ENCODE results near the gene GPRASP2. TPM values are rescaled to one million over a fixed set of nuclear protein-coding genes. Genes with fewer than 3 reads are reported as not detected.

The GPRASP2 gene

GRCh38 chrX:102745857-102746584 lies 33.8 kb downstream of the GPRASP2 start:
- peak overlapping the region; percentile 89 for H3K4me2 ChIP-seq (ENCODE audit: low read length)
- no peaks in the 10 kb centered on the region for H3K4me1 ChIP-seq (ENCODE audit: control insufficient read depth, insufficient read depth, low read length)
- no peaks in the 10 kb centered on the region for H3K27me3 ChIP-seq (ENCODE audit: control insufficient read depth, insufficient read depth, low read length)
- H3K4me3 ChIP-seq (ENCODE audit: low read length): peak overlapping the region; percentile 77
- peak overlapping the region; percentile 72 for H3K9ac ChIP-seq (ENCODE audit: low read depth, low read length)
- H3K9me3 ChIP-seq (replicated peaks; ENCODE audit: low read length): no peaks in the 10 kb centered on the region
- H3K36me3 ChIP-seq (ENCODE audit: insufficient read depth, low read length): no peaks in the 10 kb centered on the region

DNA sequence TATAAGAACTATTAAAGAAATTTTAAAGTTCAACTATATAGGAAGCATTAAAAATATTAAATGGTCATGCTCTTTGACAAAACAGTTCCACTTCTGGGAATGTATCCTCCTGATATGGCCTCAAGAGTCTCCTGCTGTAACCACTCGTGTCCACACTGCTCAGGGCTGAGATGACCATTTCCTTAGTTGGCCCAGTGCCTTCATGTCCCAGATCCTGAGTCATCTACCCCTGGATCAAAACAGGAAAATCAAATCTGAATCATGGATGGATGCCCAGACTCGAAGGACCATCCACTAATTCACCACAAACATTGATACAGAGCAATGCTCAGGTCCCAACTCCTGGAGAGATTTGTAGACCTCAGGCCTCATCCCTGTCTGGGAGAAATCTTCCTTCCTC lies 53.0 kb downstream of the GPRASP2 start:
- H3K27me3 ChIP-seq (ENCODE audit: control insufficient read depth, insufficient read depth, low read length): no peaks in the 10 kb centered on the region
- no peak overlapping the region for H3K4me2 ChIP-seq (ENCODE audit: low read length)
- H3K36me3 ChIP-seq (ENCODE audit: insufficient read depth, low read length): no peaks in the 10 kb centered on the region
- H3K9ac ChIP-seq (ENCODE audit: low read depth, low read length): no peak overlapping the region
- H3K9me3 ChIP-seq (replicated peaks; ENCODE audit: low read length): no peaks in the 10 kb centered on the region
- peaks cover 12% of the 10 kb centered on the region for H3K4me1 ChIP-seq (ENCODE audit: control insufficient read depth, insufficient read depth, low read length)
- no peak overlapping the region for H3K4me3 ChIP-seq (ENCODE audit: low read length)

- Histone ChIP-seq H3K9me3 (replicated peaks; ENCODE audit: low read length) (no peaks in the 10 kb centered on the region), H3K9ac (ENCODE audit: low read depth, low read length) (no peak overlapping the region), H3K4me3 (ENCODE audit: low read length) (no peak overlapping the region), H3K27me3 (ENCODE audit: control insufficient read depth, insufficient read depth, low read length) (no peaks in the 10 kb centered on the region), H3K36me3 (ENCODE audit: insufficient read depth, low read length) (no peaks in the 10 kb centered on the region), H3K4me2 (ENCODE audit: low read length) (no peak overlapping the region), H3K4me1 (ENCODE audit: control insufficient read depth, insufficient read depth, low read length) (peaks cover 12% of the 10 kb centered on the region)
Observed at GRCh38 chrX:102765809-102766208, 53.6 kb downstream of the GPRASP2 start.

DNA sequence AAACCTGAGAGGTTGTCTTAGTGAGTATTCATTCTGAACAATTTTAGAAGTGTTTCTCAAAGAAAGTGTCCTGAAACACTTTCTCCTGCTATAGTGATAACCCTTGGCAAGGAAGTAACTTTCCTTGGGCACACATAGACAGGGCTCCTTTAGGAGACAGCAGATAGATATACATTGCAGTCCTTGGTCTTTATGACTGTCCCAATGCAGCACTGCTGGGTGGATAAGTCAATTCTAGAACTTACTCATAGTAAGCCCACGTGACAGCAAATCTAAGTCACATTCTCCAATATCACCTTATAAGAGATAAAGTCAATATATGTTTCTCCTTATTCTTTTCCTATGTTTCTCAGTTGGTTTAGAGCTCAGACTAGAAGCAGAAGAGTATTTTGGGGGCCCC lies 55.0 kb downstream of the GPRASP2 start:
- Histone ChIP-seq H3K9ac (ENCODE audit: low read depth, low read length) (no peak overlapping the region), H3K4me2 (ENCODE audit: low read length) (no peak overlapping the region), H3K4me3 (ENCODE audit: low read length) (no peak overlapping the region), H3K27me3 (ENCODE audit: control insufficient read depth, insufficient read depth, low read length) (no peaks in the 10 kb centered on the region), H3K9me3 (replicated peaks; ENCODE audit: low read length) (no peaks in the 10 kb centered on the region), H3K36me3 (ENCODE audit: insufficient read depth, low read length) (no peaks in the 10 kb centered on the region), H3K4me1 (ENCODE audit: control insufficient read depth, insufficient read depth, low read length) (peaks cover 12% of the 10 kb centered on the region)

Small RNAs within 50 kb of the gene (small RNA-seq; reads per million reads assigned to genes)
- gene RNU6-589P: not detected
